IPS-NIHi7 (cell line): ENCODE measurements around the gene ZNF778.

Experiments
- DNase-seq: peaks from one replicate; pipeline ENCODE4 v3.0.0; 2012; ENCODE audit warnings: mixed read lengths; ENCODE audit errors: extremely low spot score

ZNF778 gene

GRCh38 chr16:89275837-89276720 lies 58.6 kb downstream of the ZNF778 start:
- no peak for DNase-seq

GRCh38 chr16:89277049-89277448 lies 59.5 kb downstream of the ZNF778 start:
- no peak for DNase-seq

- no peak for DNase-seq
These were observed 60.3 kb downstream of the ZNF778 start for GRCh38 chr16:89277641-89278341.

DNA sequence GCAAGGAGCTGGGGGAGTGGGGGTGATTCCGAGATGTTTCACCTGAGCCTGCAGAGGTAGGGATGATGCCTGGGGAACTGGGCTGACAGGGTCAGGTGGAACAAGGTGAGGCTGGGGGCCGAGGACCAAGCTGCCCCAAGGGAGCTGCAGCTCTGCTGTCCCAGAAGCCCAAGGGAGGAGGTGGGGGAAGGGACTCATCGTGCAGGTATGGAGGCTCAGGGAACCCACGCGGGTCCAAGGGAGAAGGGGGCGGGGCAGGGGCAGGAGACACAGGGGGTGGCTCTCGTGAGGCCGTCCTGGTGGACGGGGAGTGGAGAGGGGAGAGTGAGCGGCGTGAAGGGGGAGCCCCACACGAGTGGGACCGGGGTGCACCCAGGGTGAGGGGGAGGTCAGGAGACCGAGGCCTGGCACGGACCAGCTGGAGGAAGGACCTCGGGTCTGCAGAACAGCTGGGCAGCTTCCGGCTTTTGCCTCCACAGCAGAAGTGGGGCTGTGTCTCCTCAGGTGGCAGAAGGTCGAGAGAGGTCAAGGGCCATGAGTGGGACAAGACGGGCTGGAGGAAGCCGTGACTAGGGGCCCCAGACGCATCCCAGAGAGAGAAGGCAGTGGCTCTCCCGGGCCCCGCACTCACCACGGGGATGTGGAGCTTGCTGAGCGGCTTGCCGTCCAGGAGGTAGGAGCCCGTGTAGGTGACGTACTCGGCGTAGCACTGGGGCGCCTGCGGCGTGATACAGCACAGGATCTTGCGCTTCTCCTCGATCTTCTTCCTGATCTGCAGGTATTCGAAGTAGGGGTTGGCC lies 61.1 kb downstream of the ZNF778 start:
- no peak for DNase-seq

GRCh38 chr16:89279666-89280481 lies 62.4 kb downstream of the ZNF778 start:
- no peak for DNase-seq

DNA sequence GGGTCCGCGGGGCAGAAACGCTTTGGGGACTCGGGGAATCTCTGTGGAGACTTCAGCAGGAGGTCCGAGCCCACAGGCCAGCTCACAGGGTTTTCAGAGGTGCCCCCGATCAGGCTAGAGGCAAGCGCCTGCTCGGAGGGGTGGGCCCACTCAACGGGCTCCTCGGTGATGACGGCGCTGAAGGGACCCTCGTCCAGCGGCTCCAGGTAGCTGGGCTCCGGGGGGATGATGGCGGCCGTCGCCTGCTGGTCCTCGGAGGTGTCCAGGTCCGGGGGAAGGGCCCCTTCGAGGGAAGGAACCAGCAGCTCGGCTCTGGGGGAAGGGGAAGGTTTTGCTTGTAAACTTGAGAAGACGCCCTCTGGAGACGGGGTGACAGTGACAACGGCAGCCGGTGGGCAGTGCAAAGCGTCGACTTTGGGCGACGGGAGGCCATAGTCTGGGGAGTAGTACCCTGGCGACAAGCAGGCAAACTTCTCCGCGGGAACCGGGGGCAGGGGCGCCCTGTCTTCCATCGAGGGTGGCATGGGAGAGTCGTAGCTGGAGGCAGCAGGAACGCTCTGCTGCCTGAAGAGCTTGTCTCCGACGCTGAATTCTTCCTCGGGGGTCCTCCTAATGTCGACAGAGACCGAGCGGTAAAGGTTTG lies 63.2 kb downstream of the ZNF778 start:
- DNase-seq, result no peak

DNA sequence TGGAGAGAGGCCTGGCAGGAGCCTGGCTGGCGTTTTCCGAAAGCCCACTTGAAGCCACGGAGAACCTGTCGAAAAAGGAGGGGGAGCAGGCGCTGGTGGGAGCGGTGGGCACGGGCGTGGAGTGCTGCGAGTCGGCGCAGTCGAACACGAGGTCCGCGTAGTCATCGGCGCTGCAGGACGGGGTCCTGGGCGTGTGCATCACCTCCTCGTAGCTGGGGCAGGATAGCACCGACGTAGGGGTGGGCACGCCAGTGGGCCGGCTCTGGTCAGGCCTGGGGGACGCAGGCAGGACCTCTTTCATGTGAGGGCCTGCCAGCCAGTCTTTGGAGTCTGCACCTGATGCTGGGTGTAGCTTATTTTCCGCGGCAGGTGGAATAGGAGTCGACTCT lies 63.7 kb downstream of the ZNF778 start:
- no peak for DNase-seq

DNA sequence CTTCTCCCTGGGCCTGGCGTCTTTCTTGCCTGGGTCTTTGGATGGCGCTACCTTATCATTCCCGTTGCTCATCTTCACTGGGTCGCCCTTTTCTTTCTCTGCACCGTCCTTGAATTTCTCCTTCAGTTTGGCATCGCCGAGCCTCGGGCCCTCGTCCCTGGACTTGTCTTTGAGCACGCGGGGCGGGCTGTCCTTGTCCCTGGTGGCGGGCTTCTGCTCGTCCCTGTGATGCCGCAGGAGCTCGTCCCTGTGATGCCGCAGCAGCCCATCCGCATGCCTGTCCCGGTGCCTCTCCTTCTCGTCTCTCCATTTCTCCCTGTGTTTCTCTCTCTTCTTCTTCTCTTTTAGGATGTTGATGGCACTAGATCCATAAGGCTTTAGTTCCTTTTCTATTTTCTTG lies 64.3 kb downstream of the ZNF778 start:
- no peak for DNase-seq

- DNase-seq, result no peak
These were observed 65.0 kb downstream of the ZNF778 start for GRCh38 chr16:89282523-89282922.

GRCh38 chr16:89283449-89283848 lies 65.9 kb downstream of the ZNF778 start:
- DNase-seq, result no peak

- no peak for DNase-seq
These were observed 67.9 kb downstream of the ZNF778 start for GRCh38 chr16:89285381-89285780.

GRCh38 chr16:89286096-89286495 lies 68.6 kb downstream of the ZNF778 start:
- no peak for DNase-seq
